GM23338 (cell line): ENCODE measurements around the gene IGDCC3. TPM values are rescaled to one million over a fixed set of nuclear protein-coding genes. Genes with fewer than 3 reads are reported as not detected.

Source experiments
- ATAC-seq: fragments of 200-7000 bp; cut with Tn5 transposase; 3 replicates; pipeline ENCODE4 v1.9.1; 2020
- DNase-seq: peaks from one replicate; pipeline ENCODE4 v3.0.0-alpha.2; 2015; ENCODE audit warnings: low spot score
- H2AFZ ChIP-seq: fragments of 200-600 bp; sonication (generic); 2 replicates; pipeline ENCODE4 v1.8.0; 2016; ENCODE audit warnings: antibody characterized with exemption, mild to moderate bottlenecking, moderate library complexity
- H3F3A ChIP-seq: fragments of 200-600 bp; sonication (generic); replicated peaks from 2 replicates; pipeline ENCODE4 v1.8.0; 2017; ENCODE audit warnings: antibody characterized with exemption, mixed run types, low read depth
- H3K27ac ChIP-seq: fragments of 200-600 bp; sonication (generic); 2 replicates; pipeline ENCODE4 v1.6.1; 2016; ENCODE audit warnings: low read depth
- H3K27me3 ChIP-seq: fragments of 200-600 bp; sonication (generic); 2 replicates; pipeline ENCODE4 v1.8.0; 2016; ENCODE audit warnings: mild to moderate bottlenecking, mixed run types, moderate library complexity; ENCODE audit not compliant: insufficient read depth
- H3K36me3 ChIP-seq: fragments of 200-600 bp; sonication (generic); 2 replicates; pipeline ENCODE4 v1.8.0; 2016; ENCODE audit warnings: mild to moderate bottlenecking; ENCODE audit not compliant: insufficient read depth
- H3K4me1 ChIP-seq: fragments of 200-600 bp; sonication (generic); 2 replicates; pipeline ENCODE4 v1.8.0; 2016; ENCODE audit warnings: mild to moderate bottlenecking, moderate library complexity; ENCODE audit not compliant: insufficient read depth
- H3K4me2 ChIP-seq: fragments of 200-600 bp; sonication (generic); 2 replicates; pipeline ENCODE4 v1.7.1; 2017; ENCODE audit warnings: mixed run types
- H3K4me3 ChIP-seq: fragments of 200-600 bp; sonication (generic); 2 replicates; pipeline ENCODE4 v1.6.1; 2016; ENCODE audit warnings: mixed run types
- H3K79me2 ChIP-seq: fragments of 200-600 bp; sonication (generic); replicated peaks from 2 replicates; pipeline ENCODE4 v1.8.0; 2017; ENCODE audit warnings: mild to moderate bottlenecking; ENCODE audit not compliant: insufficient read depth
- H3K9me2 ChIP-seq: fragments of 200-600 bp; sonication (generic); 2 replicates; pipeline ENCODE4 v1.8.0; 2017; ENCODE audit not compliant: insufficient read depth
- H4K20me1 ChIP-seq: fragments of 200-600 bp; sonication (generic); replicated peaks from 2 replicates; pipeline ENCODE4 v1.8.0; 2017; ENCODE audit warnings: mild to moderate bottlenecking; ENCODE audit not compliant: insufficient read depth
- H3K27ac Mint-ChIP-seq: 2 replicates; pipeline ENCODE4 v1.8.0; 2020; ENCODE audit warnings: inconsistent platforms, mild to moderate bottlenecking, moderate library complexity, mixed read lengths
- H3K27me3 Mint-ChIP-seq: 3 replicates; pipeline ENCODE4 v1.8.0; 2022; ENCODE audit warnings: low read depth, mild to moderate bottlenecking, moderate library complexity, mixed read lengths, inconsistent platforms; ENCODE audit not compliant: insufficient read depth, poor library complexity
- H3K36me3 Mint-ChIP-seq: 3 replicates; pipeline ENCODE4 v1.8.0; 2021; ENCODE audit warnings: low read depth, mild to moderate bottlenecking, inconsistent platforms, moderate library complexity, mixed read lengths
- H3K4me1 Mint-ChIP-seq: 3 replicates; pipeline ENCODE4 v1.8.0; 2020; ENCODE audit warnings: mild to moderate bottlenecking, inconsistent platforms, mixed read lengths
- H3K4me3 Mint-ChIP-seq: 3 replicates; pipeline ENCODE4 v1.8.0; 2021; ENCODE audit warnings: moderate library complexity, mild to moderate bottlenecking, inconsistent platforms, mixed read lengths
- H3K9me3 Mint-ChIP-seq: 3 replicates; pipeline ENCODE4 v1.8.0; 2020; ENCODE audit warnings: moderate library complexity, mild to moderate bottlenecking, inconsistent platforms, mixed read lengths
- CREB1 ChIP-seq: fragments of 250-450 bp; sonication (Bioruptor Pico); IDR thresholded peaks from 2 replicates; pipeline ENCODE4 v1.5.0; 2020; ENCODE audit warnings: low read depth, mild to moderate bottlenecking, moderate library complexity
- CTCF ChIP-seq, 2 experiments: fragments of 200-600 bp in 1 of 2; sonication (generic) in 1 of 2; conservative IDR thresholded peaks; 2 replicates each; pipeline versions ENCODE4 v1.5.1 to v1.6.1; 2016 to 2017; ENCODE audit warnings: antibody characterized with exemption in 2 of 2, low read depth in 2 of 2, mild to moderate bottlenecking in 2 of 2, moderate library complexity in 1 of 2
- JUNB ChIP-seq: IDR thresholded peaks from one replicate; pipeline ENCODE4 v1.6.1; 2016; ENCODE audit warnings: antibody characterized with exemption; ENCODE audit not compliant: unreplicated experiment
- REST ChIP-seq: IDR thresholded peaks from one replicate; pipeline ENCODE4 v1.6.1; 2018; ENCODE audit warnings: antibody characterized with exemption; ENCODE audit not compliant: unreplicated experiment
- ZNF462 ChIP-seq: fragments of 250-450 bp; sonication (Bioruptor Pico); IDR thresholded peaks from 2 replicates; pipeline ENCODE4 v1.5.0; 2020; ENCODE audit warnings: mild to moderate bottlenecking, moderate library complexity
- polyA plus RNA-seq: library from polyadenylated mRNA; unstranded; fragments of >200 nt; fragmentation: Nextera tagmentation; extraction: Ambion mirVana; gene quantifications from 2 replicates; pipeline ENCODE4 v1.2.1, GENCODE V29; 2016
- total RNA-seq: library from RNA; depleted of rRNA; stranded (reverse); fragments of >200 nt; shearing (Covaris generic); gene quantifications from 2 replicates; pipeline ENCODE4 v1.2.3, GENCODE V29; 2014

The IGDCC3 gene
- total and polyA plus RNA-seq, 2 experiments from 2014 or later, result 15.3 to 30.7 TPM

- TF ChIP-seq ZNF462 (CRISPR knock-in tag) (no peak), CREB1 (CRISPR knock-in tag) (no peak), CTCF (conservative IDR thresholded peaks at IDR 0.05; ENCODE audit: low read depth in 2 of 2) (no peak)
Observed at GRCh38 chr15:65384505-65384894, 6.7 kb upstream of the IGDCC3 start (continued).

- Histone ChIP-seq H3K27me3 (peaks cover 23% of the 10 kb centered on the region), H4K20me1 (no peaks in the 10 kb centered on the region), H3F3A (peaks cover 12% of the 10 kb centered on the region; the same call in 1 of the 2 replicates), H3K79me2 (no peaks in the 10 kb centered on the region), H2AFZ (no peak overlapping the region), H3K4me1 (peaks cover 17% of the 10 kb centered on the region; the same call in 1 of the 2 replicates), H3K4me3 (no peak overlapping the region), H3K27ac (no peak overlapping the region), H3K9me2 (no peaks in the 10 kb centered on the region), H3K4me2 (no peak overlapping the region), H3K36me3 (no peaks in the 10 kb centered on the region)
- no peaks in the 10 kb centered on the region for H3K9me3 Mint-ChIP-seq
- ATAC-seq (no peak), DNase-seq (no peak)
- H3K27me3 Mint-ChIP-seq, result peaks cover 17% of the 10 kb centered on the region
- no peak overlapping the region for H3K27ac Mint-ChIP-seq
- H3K4me1 Mint-ChIP-seq, result peaks cover 32% of the 10 kb centered on the region
- TF ChIP-seq REST (no peak), JUNB (no peak)
- H3K36me3 Mint-ChIP-seq, result peaks cover 25% of the 10 kb centered on the region
- H3K4me3 Mint-ChIP-seq, result no peak overlapping the region
Observed at GRCh38 chr15:65383991-65384390, 6.2 kb upstream of the IGDCC3 start.
